OCI-LY1 (cell line): ENCODE measurements around the gene SYT5.

Source experiments
- H2AFZ ChIP-seq: fragments of 200-600 bp; sonication (generic), shearing (Covaris generic); 2 replicates; pipeline ENCODE4 v1.6.0; 2014; ENCODE audit warnings: antibody characterized with exemption, mild to moderate bottlenecking, low read length
- H3F3A ChIP-seq: fragments of 200-600 bp; sonication (generic), shearing (Covaris generic); 2 replicates; pipeline ENCODE4 v1.6.0; 2014; ENCODE audit warnings: mild to moderate bottlenecking, antibody characterized with exemption, low read length, moderate library complexity; ENCODE audit not compliant: insufficient read depth
- H3K27ac ChIP-seq: fragments of 200-600 bp; sonication (generic); 2 replicates; pipeline ENCODE4 v1.5.1; 2014; ENCODE audit warnings: low read length, mixed run types, mild to moderate bottlenecking, low read depth; ENCODE audit not compliant: poor library complexity, severe bottlenecking
- H3K27me3 ChIP-seq: fragments of 200-600 bp; sonication (generic); 2 replicates; pipeline ENCODE4 v1.6.0; 2014; ENCODE audit warnings: antibody characterized with exemption, mild to moderate bottlenecking, low read length, moderate library complexity; ENCODE audit not compliant: insufficient read depth
- H3K36me3 ChIP-seq: fragments of 200-600 bp; sonication (generic); 2 replicates; pipeline ENCODE4 v1.6.1; 2014; ENCODE audit warnings: mild to moderate bottlenecking, antibody characterized with exemption, low read length, moderate library complexity, mixed read lengths; ENCODE audit not compliant: insufficient read depth
- H3K4me1 ChIP-seq: fragments of 200-600 bp; sonication (generic); 2 replicates; pipeline ENCODE4 v1.5.1; 2014; ENCODE audit warnings: mild to moderate bottlenecking, low read length, moderate library complexity; ENCODE audit not compliant: insufficient read depth, severe bottlenecking
- H3K4me2 ChIP-seq: fragments of 200-600 bp; sonication (generic), shearing (Covaris generic); 2 replicates; pipeline ENCODE4 v1.6.1; 2014; ENCODE audit warnings: low read length
- H3K4me3 ChIP-seq: fragments of 200-600 bp; sonication (generic); 2 replicates; pipeline ENCODE4 v1.5.1; 2014; ENCODE audit warnings: low read length, low read depth, mild to moderate bottlenecking, mixed read lengths; ENCODE audit not compliant: poor library complexity, severe bottlenecking
- H3K79me2 ChIP-seq: fragments of 200-600 bp; shearing (Covaris generic); 2 replicates; pipeline ENCODE4 v1.6.1; 2016; ENCODE audit warnings: mixed run types, low read length, mixed read lengths; ENCODE audit not compliant: insufficient read depth
- H3K9ac ChIP-seq: fragments of 200-600 bp; sonication (generic), shearing (Covaris generic); 2 replicates; pipeline ENCODE4 v1.6.1; 2014; ENCODE audit warnings: mild to moderate bottlenecking, low read length, mixed read lengths
- H3K9me2 ChIP-seq: fragments of 200-600 bp; sonication (generic), shearing (Covaris generic); 2 replicates; pipeline ENCODE4 v1.6.1; 2014; ENCODE audit warnings: low read depth, mild to moderate bottlenecking, low read length, mixed read lengths
- H3K9me3 ChIP-seq: fragments of 200-600 bp; shearing (Covaris generic); 2 replicates; pipeline ENCODE4 v1.6.1; 2014; ENCODE audit warnings: low read length, mixed read lengths
- H4K20me1 ChIP-seq: fragments of 200-600 bp; sonication (generic), shearing (Covaris generic); 2 replicates; pipeline ENCODE4 v1.6.0; 2016; ENCODE audit warnings: mild to moderate bottlenecking, low read length; ENCODE audit not compliant: insufficient read depth
- CTCF ChIP-seq: fragments of 200-600 bp; sonication (generic), shearing (Covaris generic); IDR thresholded peaks from 2 replicates; pipeline ENCODE4 v1.5.1; 2017; ENCODE audit warnings: mild to moderate bottlenecking, antibody characterized with exemption, low read length, moderate library complexity, mixed read lengths
- EZH2 ChIP-seq: fragments of 200-600 bp; sonication (generic), shearing (Covaris generic); IDR thresholded peaks from 2 replicates; pipeline ENCODE4 v1.8.0; 2017; ENCODE audit warnings: borderline replicate concordance, mixed run types, mild to moderate bottlenecking, antibody characterized with exemption, low read length, moderate library complexity, mixed read lengths

SYT5 gene

GRCh38 chr19:55153652-55154264 lies 26.3 kb downstream of the SYT5 start:
- no peak overlapping the region for H3K4me3 ChIP-seq
- no peaks in the 10 kb centered on the region for H3K9me2 ChIP-seq
- H2AFZ ChIP-seq, result 0 out of 2 replicates have a peak overlapping the region, but pooled peaks have one; percentile 49
- peaks cover 4% of the 10 kb centered on the region; the same call in 1 of the 2 replicates for H3K9me3 ChIP-seq
- H4K20me1 ChIP-seq, result no peaks in the 10 kb centered on the region
- no peaks in the 10 kb centered on the region for H3K4me1 ChIP-seq
- no peak overlapping the region for H3K9ac ChIP-seq
- H3K27ac ChIP-seq, result no peak overlapping the region
- TF ChIP-seq CTCF (no peak), EZH2 (no peak)
- H3K4me2 ChIP-seq, result no peak overlapping the region
- H3K79me2 ChIP-seq, result no peaks in the 10 kb centered on the region
- no peaks in the 10 kb centered on the region for H3F3A ChIP-seq
- no peaks in the 10 kb centered on the region; the same call in 1 of the 2 replicates for H3K36me3 ChIP-seq
- H3K27me3 ChIP-seq, result no peaks in the 10 kb centered on the region

GRCh38 chr19:55152017-55152416 lies 28.1 kb downstream of the SYT5 start:
- Histone ChIP-seq H3K36me3 (no peaks in the 10 kb centered on the region; the same call in 1 of the 2 replicates), H2AFZ (no peak overlapping the region), H3K9ac (no peak overlapping the region), H3F3A (no peaks in the 10 kb centered on the region), H3K4me1 (no peaks in the 10 kb centered on the region), H3K9me3 (peaks cover 4% of the 10 kb centered on the region; the same call in 1 of the 2 replicates), H3K79me2 (no peaks in the 10 kb centered on the region), H4K20me1 (no peaks in the 10 kb centered on the region), H3K27ac (no peak overlapping the region), H3K4me2 (no peak overlapping the region), H3K4me3 (no peak overlapping the region), H3K27me3 (no peaks in the 10 kb centered on the region), H3K9me2 (no peaks in the 10 kb centered on the region)
- no peak for TF ChIP-seq CTCF
- TF ChIP-seq EZH2, result no peak

- peaks cover 4% of the 10 kb centered on the region; the same call in 1 of the 2 replicates for H3K9me3 ChIP-seq
- peaks cover 4% of the 10 kb centered on the region for H3K4me1 ChIP-seq
- no peak within 1 kb of the TSS for H2AFZ ChIP-seq
- no peaks in the 10 kb centered on the region for H3F3A ChIP-seq
- no peak within 1 kb of the TSS for H3K9ac ChIP-seq
- no peaks in the 10 kb centered on the region for H3K27me3 ChIP-seq
- H4K20me1 ChIP-seq, result no peaks in the 10 kb centered on the region
- no peak within 1 kb of the TSS for H3K27ac ChIP-seq
- no peak within 1 kb of the TSS for H3K4me2 ChIP-seq
- TF ChIP-seq CTCF, result no peak
- TF ChIP-seq EZH2, result no peak
- no peak within 1 kb of the TSS for H3K4me3 ChIP-seq
- no peaks in the 10 kb centered on the region for H3K9me2 ChIP-seq
- no peaks in the 10 kb centered on the region for H3K79me2 ChIP-seq
- H3K36me3 ChIP-seq, result no peaks in the 10 kb centered on the region; the same call in 1 of the 2 replicates
Measured at GRCh38 chr19:55149078-55150003, 30.7 kb downstream of the SYT5 start, which contains the start of gene TNNT1. TNNT1 (minus strand) TSS chr19:55149206; CDS start chr19:55147157, 2,049 bp downstream.
